Measurements from ENCODE around the gene INPP5A.

The INPP5A gene

DNA sequence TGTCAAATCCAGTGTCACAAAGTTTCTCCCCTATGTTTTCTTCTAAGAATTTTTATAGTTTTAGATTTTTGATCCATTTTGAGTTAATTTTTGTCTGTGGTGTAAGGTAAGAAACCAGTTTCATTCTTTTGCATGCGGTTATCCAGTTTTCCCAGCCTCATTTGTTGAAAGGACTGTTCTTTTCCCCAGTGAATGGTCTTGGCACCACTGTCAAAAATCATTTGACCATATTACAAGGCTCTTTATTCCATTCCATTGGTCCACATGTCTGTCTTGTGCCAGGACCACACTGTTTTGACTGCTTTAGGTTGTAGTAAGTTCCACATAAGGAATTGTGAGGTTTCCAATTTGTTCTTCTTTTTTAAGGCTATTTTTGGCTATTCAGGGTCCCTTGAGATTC, 64.0 kb downstream of the INPP5A start:
- DNase-seq: peak; percentile 10

DNA sequence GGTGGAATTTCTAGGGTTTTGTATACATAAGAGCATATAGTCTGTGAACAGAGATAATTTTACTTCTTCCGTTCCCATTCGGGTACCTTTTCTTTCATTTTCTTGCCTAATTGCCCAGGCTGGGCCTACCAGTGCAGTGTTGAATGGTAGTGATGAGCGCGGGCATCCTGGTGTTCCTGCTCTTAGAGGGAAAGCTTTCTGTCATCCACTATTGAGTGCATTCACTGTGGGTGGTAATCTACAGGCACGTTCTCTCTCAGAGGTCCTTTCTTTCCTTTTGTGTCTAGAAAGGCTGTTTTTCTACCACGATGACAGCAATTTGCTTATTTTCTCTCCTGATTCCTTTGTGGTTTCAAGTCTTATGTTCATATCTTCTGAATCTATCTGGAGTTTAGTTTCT, 65.0 kb downstream of the INPP5A start:
- no peak for DNase-seq

DNA sequence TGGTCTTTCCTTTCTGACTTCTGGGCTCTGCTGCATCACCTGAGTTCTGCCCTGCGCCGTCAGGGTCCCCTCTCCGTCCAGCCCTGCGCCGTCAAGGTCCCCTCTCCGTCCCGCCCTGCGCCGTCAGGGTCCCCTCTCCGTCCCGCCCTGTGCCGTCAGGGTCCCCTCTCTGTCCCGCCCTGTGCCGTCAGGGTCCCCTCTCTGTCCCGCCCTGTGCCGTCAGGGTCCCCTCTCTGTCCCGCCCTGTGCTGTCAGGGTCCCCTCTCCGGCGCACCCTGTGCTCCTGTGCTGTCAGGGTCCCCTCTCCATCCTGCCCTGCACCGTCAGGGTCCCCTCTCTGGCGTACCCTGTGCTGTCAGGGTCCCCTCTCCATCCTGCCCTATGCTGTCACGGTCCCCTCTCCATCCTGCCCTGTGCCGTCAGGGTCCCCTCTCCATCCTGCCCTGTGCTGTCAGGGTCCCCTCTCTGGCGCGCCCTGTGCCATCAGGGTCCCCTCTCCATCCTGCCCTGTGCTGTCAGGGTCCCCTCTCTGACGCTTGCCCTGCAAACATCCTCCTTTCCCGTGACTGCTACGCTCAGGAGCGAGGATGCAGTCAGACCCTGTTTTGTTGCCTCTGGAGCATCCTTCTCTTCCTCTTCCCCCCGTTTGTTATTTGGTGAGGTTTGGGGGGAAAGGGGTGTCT, 66.4 kb downstream of the INPP5A start:
- DNase-seq: no peak

DNA sequence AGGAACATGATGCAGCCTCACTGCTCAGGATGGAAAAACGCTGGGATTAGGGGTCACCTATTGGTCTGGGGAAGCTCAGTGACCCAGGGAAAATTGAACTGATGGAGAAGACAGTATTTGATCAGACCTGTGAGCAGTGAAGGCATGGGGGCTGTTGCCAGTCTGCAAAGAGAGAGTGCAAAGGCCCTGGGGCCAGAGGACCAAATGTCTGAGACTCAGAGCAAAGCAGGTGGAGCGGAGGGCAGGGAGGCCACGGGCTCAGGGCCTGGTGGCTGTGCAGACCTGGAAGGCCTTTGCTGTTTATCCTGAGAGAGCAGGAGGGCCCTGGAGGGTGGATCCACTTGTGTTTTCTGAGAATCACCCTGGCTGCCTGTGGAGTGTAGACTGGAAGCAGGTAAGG, 67.1 kb downstream of the INPP5A start:
- DNase-seq: no peak

DNA sequence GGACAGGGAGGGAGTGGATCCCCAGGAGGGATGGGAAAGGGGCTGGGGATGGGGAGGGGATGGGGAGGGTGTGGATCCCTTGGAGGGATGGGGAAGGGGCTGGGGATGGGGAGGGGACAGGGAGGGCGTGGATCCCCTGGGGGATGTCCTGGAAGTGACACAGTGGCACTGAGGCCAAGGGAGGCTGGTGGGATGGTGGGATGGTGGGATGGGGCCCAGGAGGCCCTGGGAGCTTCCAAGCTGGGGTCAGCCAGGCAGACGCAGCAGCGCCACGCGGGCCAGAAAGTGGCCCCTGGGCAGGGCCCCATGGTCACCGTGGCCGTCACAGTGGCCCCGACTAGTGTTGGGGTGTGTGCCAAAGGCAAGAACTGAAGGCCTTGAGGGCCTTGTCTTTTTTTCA, 67.8 kb downstream of the INPP5A start:
- DNase-seq: no peak

DNA sequence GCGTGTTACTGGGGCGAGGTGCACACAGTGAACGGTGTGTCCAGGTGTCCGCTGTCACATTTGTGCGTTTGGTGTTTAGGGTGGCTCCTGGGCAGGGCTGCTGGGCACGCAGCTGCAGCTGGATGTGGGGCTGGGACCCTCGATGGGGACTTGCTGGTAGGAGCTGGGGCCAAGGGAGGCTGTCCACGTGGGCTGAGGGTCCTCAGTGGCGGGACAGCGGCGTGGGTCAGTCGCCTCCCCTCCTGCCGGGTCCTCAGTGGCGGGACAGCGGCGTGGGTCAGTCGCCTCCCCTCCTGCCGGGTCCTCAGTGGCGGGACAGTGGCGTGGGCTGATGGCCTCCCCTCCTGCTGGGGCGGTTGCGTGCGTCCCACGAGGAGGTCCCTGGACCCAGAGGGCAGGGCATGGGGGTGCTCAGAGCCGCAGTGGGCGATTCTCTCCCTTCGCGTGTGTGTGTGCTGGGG, 68.5 kb downstream of the INPP5A start:
- no peak for DNase-seq

DNA sequence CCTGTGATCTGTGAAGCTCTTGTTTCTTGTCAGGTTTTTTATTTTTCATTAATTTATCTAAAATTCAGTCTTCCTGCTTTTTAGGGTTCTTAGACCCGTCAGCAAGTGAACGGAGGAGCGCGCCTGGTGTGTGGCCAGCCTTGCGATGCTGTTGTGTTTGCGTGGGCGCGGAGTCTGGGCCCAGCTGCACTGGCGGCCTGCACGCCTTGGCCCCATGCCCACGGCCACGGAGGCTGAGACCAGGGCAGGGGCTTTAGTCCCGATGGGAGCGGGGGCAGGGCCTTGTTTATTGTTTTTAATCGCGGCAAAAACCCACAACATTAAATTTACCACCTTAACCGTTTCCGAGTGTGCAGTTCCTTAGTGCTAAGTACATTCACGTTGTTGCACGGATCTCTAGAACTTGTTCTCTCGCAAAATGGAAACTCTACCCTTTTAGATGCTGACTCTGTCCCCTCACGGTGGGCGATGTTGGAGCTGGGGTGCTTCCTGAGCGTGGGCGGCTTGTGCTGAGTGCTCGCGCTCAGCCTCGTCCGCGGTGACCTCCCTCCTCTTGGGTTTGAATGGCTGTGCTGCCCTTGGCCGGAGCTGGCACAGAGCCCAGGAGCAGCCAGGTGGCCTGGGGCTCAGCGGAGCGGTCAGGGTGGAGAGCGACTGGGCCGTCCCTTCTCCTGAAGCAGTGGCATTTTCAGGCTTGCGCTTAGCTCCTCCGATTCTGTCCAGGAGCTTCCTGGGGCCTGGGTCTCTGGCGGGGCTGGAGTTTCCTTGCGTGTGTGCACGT, 69.1 kb downstream of the INPP5A start:
- DNase-seq: peak; percentile 58

DNA sequence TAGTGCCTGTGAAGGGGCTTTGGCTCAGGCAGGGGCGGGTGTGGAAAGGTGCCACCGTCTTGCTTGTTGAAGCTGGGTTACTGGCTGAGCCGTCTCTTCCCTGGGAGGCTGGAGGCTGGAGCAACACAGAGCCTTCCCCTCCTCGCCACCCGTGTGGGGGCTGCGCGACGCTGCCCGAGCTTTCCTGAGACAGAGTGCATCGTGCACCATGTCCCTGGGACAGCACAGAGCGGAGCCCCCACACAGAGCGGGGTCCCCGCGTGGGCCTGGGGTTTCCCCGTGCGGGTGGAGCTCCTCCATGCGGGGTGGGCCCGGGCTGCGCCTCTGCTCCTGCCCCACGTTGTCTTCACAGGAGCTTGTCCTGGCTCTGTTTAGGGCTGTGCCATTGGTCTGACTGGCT, 69.9 kb downstream of the INPP5A start:
- DNase-seq: no peak

DNA sequence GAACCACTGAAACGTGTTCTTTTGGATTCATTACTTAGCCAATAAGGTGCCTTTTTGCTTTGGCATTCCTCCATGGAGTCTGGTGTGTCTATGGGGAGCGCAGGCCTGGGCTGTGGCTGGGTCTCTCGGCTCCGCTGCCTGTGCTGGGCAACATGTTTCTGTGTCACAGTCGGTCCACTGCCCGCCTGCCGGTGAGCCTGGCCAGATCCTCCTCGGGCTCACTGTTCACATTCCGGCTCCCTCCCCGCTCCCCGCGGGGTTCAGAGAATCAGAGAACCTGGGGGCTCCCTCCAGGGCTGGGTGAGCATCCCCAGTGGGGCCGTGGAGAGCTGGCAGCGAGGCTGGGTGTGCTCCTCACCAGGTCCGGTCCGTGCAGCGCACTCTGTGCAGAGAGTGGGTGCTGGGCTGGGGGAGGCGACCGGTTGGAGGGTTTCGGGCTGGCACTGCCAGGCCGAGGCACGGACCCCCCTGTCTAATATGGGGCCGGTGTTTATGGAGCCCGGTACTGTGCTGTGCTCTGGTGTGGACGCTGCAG, 70.4 kb downstream of the INPP5A start:
- DNase-seq: no peak

DNA sequence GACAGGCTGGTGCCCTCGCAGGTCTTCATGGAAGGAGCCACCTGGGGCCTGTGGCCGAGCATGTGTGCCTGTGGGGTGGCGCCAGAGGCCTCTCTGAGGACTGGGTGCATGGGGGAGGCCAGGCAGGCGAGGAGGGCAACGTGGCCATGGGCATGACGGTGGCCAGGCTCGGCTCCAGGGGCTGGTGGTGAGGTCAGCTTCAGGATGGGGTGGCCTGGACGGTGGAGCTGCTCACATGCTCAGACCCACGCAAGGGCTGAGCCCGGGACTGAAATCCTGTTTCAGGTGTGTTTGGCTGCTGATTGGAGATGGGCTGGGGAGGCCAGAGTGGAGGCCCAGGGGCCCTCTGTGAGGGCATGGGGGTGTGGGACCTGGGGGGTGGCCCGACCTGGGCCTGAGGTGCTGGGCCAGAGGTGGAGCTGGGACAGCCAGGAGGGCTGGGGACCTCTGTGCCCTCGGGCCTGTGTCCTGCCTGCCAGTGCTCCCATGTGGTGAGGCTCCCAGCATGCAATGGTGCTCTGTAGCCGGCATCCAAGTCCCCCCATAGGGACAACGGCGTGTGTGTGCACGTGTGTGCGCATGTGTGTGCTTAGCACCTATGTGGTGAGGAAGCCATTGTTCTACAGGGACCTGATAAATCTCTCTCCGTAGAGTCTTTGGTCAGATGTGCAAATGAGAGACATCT, 71.1 kb downstream of the INPP5A start:
- no peak for DNase-seq

DNA sequence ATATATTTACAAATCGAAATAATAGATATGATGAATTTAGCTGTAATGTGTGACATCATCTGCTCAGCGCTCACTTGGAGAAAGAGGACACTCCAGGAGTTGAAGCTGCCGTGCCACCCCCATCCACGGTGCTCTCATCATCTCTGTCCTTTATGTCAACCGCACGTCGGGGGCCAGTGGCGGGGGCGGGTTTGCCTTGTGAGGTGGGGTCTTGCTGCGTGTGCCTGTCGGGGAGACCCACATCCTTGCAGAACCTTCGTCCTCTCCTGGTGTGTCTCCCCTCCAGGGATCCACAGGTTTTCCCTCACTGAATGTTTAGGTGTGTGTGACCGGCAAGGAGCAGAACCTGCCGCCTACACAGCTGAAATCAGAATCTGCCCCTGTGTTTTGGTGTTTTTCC, 71.6 kb downstream of the INPP5A start:
- DNase-seq: no peak

DNA sequence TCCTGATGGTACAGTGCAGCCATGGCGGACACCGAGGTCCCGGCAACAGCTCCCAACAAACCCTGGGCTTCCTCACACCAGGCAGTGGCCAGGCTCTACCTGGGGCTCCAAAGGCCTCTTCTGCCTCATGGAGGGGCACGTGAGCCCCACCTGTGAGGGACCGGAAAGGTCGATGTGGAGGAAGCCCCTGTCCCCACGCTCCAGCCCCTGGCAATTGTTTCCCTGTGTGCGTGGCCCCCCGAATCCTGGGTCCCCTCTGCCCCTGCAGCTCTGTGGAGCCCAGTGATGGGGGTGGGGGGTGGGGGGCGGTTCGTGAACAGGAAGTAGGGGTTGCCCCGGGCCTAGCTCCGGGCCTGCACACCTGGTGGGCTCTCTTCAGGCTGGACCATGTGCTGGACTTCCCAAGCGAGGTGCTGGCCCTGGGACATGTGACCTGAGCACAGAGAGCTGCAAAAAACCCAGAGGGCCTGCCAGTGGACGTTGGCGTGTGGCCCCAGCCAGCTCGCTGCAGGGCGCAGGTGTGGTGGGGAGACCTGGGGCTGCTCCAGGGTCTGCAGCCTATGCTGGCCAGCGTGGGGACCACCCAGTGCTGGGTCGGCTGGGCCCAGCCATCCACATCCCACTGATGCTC, 72.6 kb downstream of the INPP5A start:
- DNase-seq: no peak

DNA sequence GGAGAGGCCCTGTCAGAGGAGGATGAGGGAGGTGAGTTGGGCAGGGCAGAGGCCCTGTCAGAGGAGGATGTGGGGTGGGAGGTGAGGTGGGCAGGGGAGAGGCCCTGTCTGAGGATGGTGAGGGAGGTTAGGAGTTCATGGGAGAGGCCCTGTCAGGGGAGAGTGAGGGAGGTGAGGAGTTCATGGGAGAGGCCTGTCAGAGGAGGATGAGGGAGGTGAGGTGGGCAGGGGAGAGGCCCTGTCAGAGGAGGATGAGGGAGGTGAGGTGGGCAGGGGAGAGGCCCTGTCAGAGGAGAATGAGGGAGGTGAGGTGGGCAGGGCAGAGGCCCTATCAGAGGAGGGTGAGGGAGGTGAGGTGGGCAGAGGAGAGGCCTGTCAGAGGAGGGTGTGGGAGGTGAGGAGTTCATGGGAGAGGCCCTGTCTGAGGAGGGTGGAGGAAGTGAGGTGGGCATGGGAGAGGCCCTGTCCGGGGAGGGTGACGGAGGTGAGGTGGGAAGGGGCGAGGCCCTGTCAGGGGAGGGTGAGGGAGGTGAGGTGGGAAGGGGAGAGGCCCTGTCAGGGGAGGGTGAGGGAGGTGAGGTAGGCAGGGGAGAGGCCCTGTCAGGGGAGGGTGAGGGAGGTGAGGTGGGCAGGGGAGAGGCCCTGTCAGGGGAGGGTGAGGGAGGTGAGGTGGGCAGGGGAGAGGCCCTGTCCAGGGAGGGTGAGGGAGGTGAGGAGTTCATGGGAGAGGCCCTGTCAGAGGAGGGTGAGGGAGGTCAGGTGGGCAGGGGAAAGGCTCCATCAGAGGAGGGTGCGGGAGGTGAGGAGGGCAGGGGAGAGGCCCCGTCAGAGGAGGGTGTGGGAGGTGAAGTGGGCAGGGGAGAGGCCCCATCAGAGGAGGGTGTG, 73.7 kb downstream of the INPP5A start:
- no peak for DNase-seq

DNA sequence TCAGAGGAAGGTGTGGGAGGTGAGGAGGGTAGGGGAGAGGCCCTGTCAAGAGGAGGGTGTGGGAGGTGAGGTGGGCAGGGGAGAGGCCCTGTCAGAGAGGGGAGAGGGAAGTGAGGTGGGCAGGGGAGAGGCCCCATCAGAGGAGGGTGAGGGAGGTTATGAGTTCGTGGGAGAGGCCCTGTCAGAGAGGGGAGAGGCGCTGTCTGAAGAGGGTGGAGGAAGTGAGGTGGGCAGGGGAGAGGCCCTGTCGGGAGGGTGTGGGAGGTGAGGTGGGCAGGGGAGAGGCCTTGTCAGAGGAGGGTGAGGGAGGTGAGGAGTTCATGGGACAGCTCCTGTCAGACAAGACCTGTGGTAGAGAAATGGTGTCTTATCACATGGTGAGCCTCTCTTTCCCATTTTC, 74.4 kb downstream of the INPP5A start:
- no peak for DNase-seq

DNA sequence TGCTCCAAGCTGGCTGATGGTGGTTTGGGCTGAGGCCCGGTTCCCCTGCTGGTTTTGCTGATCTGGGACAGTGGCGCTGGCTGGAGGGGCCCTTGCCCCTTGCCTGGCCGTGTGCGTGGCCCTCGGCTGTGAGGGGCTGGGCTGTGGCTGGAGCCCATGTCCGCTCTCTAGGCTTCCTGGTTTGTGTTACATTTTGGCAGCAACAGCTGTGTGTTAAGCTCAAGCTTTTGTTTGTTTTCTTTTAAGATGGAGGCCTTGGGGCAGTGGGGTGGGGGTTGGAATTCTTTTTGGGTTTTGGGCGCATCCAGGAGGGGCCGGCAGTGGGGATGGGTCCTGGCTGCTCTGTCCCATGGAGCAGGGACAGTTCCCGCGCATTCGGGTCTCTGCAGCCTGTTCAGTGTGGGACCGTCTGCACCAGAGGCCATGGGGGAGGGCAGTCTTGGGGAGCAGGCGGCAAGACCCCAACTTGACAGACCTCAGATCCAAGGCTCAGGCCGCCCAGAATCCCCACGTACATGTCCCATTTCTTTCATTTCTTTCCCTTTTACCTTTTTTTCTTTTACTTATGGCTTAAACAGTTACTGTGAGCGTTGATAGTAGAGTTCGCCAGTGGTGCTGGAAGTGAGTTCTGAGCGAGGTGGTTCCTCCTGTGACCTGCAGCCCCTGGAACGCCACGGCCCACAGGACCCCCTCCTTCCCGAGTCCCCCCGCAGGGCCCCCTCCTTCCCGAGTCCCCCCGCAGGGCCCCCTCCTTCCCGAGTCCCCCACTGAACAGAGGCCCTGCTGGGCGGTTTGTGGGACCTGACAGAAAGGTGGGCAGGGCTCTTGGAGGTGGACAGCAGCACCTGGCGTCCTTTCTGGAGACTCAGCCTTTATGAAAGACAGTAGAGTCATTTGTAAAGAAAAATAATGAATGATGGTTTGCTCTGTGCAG, 75.3 kb downstream of the INPP5A start:
- DNase-seq: no peak

DNA sequence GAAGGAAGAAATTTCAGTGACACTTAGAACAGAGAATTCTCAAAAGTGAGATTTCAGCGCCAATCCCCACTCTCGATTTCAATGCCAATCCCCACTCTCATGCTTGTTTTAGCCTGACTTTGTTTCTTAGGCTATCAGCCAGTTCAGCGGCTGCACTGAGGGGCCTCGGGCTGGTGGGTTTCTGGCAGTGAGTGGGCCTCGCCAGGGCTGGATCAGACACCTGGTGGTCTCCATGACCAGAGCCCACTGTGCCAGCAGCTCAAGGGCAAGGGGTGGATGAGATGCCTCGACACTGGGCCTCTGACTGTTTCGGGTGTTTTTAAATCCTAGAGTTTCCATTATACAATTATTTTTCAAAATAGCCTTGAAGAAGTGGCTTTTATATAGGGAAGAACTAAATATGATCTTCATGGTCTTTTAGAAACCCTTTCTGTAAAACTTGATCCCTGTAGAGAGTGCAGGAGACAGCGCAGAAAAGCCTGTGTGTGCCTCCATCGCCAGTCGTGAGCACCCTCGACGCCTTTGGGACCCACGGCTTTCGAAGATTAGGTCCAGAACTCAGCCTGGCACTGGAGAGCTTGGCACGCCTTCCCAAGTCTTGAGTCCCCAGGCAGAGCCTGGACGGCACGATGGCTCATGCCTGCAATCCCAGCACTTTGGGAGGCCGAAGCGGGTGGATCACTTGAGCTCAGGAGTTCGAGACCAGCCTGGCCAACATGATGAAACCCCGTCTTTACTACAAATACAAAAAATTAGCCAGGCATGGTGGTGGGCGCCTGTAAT, 76.2 kb downstream of the INPP5A start:
- DNase-seq: no peak

DNA sequence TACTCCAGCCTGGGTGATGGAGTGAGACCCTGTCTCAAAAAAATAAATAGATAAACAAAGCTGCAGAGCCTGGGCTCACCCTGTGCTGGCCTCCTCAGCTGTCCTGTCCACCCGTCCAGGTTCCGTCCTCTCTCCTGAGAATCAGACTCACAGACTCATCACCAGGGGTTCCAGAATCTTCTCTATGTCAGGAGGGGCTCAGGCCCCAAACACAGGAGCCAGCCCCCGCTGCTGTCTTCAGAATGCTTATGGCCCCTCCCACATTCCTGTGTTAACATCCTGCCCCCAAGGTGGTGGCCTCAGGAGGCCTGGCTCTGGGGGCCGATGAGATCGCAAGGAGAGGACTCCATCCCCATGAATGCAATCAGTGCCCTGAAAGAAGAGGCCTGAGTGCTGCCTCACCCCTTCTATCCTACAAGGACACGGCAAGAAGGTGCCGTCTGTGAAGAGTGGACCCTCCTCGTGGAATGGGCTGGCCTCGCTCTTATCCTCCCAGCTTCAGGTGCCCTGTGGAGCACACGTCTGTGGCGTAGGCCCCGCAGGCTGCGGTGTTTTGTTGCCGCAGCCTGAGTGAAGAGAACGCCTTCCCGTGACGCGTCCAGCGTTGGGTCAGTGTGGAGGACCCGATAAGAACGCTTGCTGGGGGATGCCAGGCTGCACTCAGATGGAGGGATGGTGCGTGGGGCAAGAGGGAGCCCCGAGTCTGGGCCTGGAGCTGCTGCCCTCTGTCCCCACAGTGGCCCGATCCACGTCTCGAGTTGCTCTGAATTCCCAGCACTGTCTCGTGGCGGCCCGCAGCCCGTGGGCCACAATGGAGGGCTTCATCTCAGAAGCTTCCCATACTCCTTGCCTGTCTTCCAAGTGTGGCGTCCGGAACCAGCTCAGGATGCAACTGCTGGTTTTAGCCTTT, 77.1 kb downstream of the INPP5A start:
- no peak for DNase-seq

DNA sequence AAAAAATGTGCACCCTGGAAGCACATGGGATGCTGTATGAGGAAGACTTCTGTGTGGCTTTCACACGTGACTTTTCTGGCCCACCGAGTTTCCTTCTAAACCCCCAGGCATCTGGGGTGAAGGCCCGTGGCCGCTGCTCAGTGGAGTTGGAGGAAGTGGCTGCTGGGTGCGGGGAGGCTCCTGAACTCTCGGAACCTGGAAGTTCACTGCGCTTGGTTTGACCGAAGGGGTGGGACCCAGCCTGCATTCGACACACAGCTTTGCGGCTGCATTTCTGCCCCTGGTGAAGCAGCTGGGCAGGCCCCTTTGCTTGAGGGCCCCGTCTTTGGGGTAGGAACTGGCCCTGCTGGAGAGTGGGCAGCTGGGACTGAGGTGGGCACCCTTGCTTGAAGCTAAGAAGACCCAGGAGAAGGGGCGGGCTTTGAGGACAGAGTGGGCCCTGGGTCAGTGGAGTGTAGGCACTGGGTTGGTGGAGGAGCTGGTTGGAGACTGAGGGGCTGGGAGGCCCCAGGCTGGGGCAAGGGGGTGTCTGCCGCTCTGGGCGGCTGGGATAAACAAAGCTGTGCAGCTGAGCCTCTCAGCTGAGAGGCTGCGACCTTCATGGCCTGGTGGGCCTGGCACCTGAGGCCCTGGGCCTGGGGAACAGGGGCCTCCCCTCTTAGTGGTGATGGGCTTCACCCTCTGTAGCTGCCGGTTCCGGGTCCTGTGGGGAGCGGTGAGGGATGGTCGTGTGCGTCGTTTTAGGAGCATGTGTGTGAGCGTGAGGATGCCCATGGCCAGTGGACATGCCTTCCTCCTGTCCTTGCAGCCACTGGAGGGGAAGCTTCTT, 78.0 kb downstream of the INPP5A start:
- DNase-seq: no peak

All from midbrain (tissue), 1 donor.